ENCODE data around the gene LRP3.

GRCh38 chr19:33207903-33208302 is 13.8 kb downstream of the LRP3 start:
- TF ChIP-seq CTCF (IDR thresholded peaks at IDR 0.05) = no peak
- TF ChIP-seq POLR2A (IDR thresholded peaks at IDR 0.05) = no peak
